ENCODE measurements around the gene ATP11B.

- TF ChIP-seq ELF4 (IDR thresholded peaks at IDR 0.05) (no peak), SUZ12 (IDR thresholded peaks at IDR 0.05) (no peak), SP1 (IDR thresholded peaks at IDR 0.05) (no peak), ARNT (IDR thresholded peaks at IDR 0.05) (no peak), L3MBTL2 (conservative IDR thresholded peaks at IDR 0.05) (no peak), NFRKB (IDR thresholded peaks at IDR 0.05) (no peak), FOXK2 (IDR thresholded peaks at IDR 0.05) (no peak), BHLHE40 (IDR thresholded peaks at IDR 0.05; ENCODE audit: borderline replicate concordance) (no peak), FOXM1 (IDR thresholded peaks at IDR 0.05; ENCODE audit: borderline replicate concordance) (no peak), TARDBP (IDR thresholded peaks at IDR 0.05) (no peak)
These were observed 143.6 kb downstream of the ATP11B start for GRCh38 chr3:182936918-182937285.

All from HEK293T (cell line).